HEK293 (cell line): Measurements from ENCODE around the gene PPFIBP1.
A peak's percentile ranks its signal among the peaks of the same experiment; 100 is the strongest.

ENCODE experiments used
- CTCF ChIA-PET: fragments of 350-600 bp; formaldehyde crosslinking; extraction: SDS; loops from one replicate; lab custom pipeline; 2021; ENCODE audit warnings: antibody characterized with exemption; lab: Yijun Ruan, JAX
- POLR2A ChIA-PET: fragments of 300-600 bp; formaldehyde crosslinking; extraction: SDS; loops from one replicate; lab custom pipeline; 2020; ENCODE audit warnings: antibody characterized with exemption, inconsistent platforms; lab: Yijun Ruan, JAX
- H3K27ac ChIP-seq: fragments of 200-500 bp; sonication (Bioruptor generic); 2 replicates; pipeline ENCODE4 v1.5.1; 2014; ENCODE audit warnings: low read depth, low read length, control low read depth, inconsistent platforms; ENCODE audit errors: extremely low read depth
- H3K36me3 ChIP-seq, 2 experiments: fragments of 200-500 bp in 1 of 2; sonication (Bioruptor generic) in 1 of 2; 1 replicate in 1 of 2; 2 replicates in 1 of 2; pipeline ENCODE4 v1.5.1; 2014 to 2017; ENCODE audit warnings: inconsistent platforms in 2 of 2, low read length in 2 of 2; ENCODE audit not compliant: control insufficient read depth in 2 of 2, insufficient read depth in 1 of 2
- H3K4me1 ChIP-seq: fragments of 200-500 bp; sonication (Bioruptor generic); 2 replicates; pipeline ENCODE4 v1.5.1; 2014; ENCODE audit warnings: mild to moderate bottlenecking, low read length, inconsistent platforms; ENCODE audit not compliant: control insufficient read depth, insufficient read depth
- H3K4me3 ChIP-seq: 2 replicates; pipeline ENCODE4 v1.5.1; 2011; ENCODE audit warnings: low read depth, mild to moderate bottlenecking, control low read depth, low read length, moderate library complexity
- H3K9me3 ChIP-seq: fragments of 200-500 bp; sonication (Bioruptor generic); 2 replicates; pipeline ENCODE4 v1.5.1; 2014; ENCODE audit warnings: low read depth, low read length, inconsistent platforms; ENCODE audit not compliant: control insufficient read depth, insufficient read depth
- GFI1B ChIP-seq: fragments of 450-650 bp; formaldehyde crosslinking; IDR thresholded peaks from 2 replicates; pipeline ENCODE4 v1.5.1; 2016; ENCODE audit warnings: missing biosample characterization, missing genetic modification characterization
- GLIS2 ChIP-seq: fragments of 450-650 bp; formaldehyde crosslinking; IDR thresholded peaks from 2 replicates; pipeline ENCODE4 v1.5.1; 2016; ENCODE audit warnings: missing biosample characterization, missing genetic modification characterization
- OSR2 ChIP-seq: fragments of 450-650 bp; formaldehyde crosslinking; IDR thresholded peaks from 2 replicates; pipeline ENCODE4 v1.5.1; 2016; ENCODE audit warnings: missing biosample characterization, missing genetic modification characterization
- PRDM1 ChIP-seq: fragments of 450-650 bp; formaldehyde crosslinking; IDR thresholded peaks from 2 replicates; pipeline ENCODE4; 2016; ENCODE audit warnings: missing biosample characterization, missing genetic modification characterization
- ZNF23 ChIP-seq: fragments of 450-650 bp; formaldehyde crosslinking; IDR thresholded peaks from 2 replicates; pipeline ENCODE4 v1.5.1; 2016; ENCODE audit warnings: missing biosample characterization, missing genetic modification characterization, borderline replicate concordance
- ZNF302 ChIP-seq: fragments of 450-650 bp; formaldehyde crosslinking; IDR thresholded peaks from 2 replicates; pipeline ENCODE4 v1.5.1; 2016; ENCODE audit warnings: missing biosample characterization, missing genetic modification characterization, low read depth
- ZNF416 ChIP-seq: fragments of 450-650 bp; formaldehyde crosslinking; IDR thresholded peaks from 2 replicates; pipeline ENCODE4 v1.5.1; 2016; ENCODE audit warnings: missing biosample characterization, missing genetic modification characterization
- ZNF426 ChIP-seq: fragments of 450-650 bp; formaldehyde crosslinking; IDR thresholded peaks from 2 replicates; pipeline ENCODE4 v1.5.1; 2017; ENCODE audit warnings: missing biosample characterization, missing genetic modification characterization, mild to moderate bottlenecking, inconsistent platforms, moderate library complexity
- ZNF677 ChIP-seq: fragments of 450-650 bp; IDR thresholded peaks from 2 replicates; pipeline ENCODE4 v1.5.0; 2018; ENCODE audit warnings: missing biosample characterization, mild to moderate bottlenecking, missing genetic modification characterization, moderate library complexity
- TF ChIP-seq, protein P1 (sequence below): fragments of 450-650 bp; formaldehyde crosslinking; IDR thresholded peaks from 2 replicates; pipeline ENCODE4 v1.5.1; 2016; ENCODE audit warnings: missing biosample characterization, missing genetic modification characterization
- TF ChIP-seq, protein P2 (sequence below): fragments of 450-650 bp; formaldehyde crosslinking; IDR thresholded peaks from 2 replicates; pipeline ENCODE4 v1.5.1; 2017; ENCODE audit warnings: missing biosample characterization, missing genetic modification characterization
- TF ChIP-seq, protein P3 (sequence below): fragments of 450-650 bp; formaldehyde crosslinking; IDR thresholded peaks from 2 replicates; pipeline ENCODE4 v1.5.1; 2016; ENCODE audit warnings: missing biosample characterization, missing genetic modification characterization

The PPFIBP1 gene

DNA sequence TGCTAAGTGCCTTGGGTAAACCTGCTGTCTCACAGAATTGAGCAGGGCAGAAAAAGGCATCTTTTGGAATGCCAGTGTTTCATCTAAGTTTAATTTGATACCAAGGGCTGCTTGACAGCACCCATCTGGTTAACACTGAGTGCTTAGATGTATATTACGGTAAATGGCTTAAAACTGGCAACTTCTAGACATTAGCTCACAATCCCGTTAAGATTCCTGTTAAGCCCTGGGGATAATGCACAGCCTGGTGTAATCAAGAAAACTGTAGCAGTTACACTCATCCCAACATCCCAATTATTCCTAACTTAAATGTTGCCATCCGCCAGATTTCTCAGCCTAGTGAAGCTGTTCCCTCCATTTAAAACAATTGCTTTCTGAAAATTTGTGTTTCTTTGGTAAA, 29.9 kb downstream of the PPFIBP1 start:
- H3K9me3 ChIP-seq: no peaks in the 10 kb centered on the region
- TF ChIP-seq ZNF677 (no peak), OSR2 (tag by site-specific recombination) (no peak)
- TF ChIP-seq, protein P1, sequence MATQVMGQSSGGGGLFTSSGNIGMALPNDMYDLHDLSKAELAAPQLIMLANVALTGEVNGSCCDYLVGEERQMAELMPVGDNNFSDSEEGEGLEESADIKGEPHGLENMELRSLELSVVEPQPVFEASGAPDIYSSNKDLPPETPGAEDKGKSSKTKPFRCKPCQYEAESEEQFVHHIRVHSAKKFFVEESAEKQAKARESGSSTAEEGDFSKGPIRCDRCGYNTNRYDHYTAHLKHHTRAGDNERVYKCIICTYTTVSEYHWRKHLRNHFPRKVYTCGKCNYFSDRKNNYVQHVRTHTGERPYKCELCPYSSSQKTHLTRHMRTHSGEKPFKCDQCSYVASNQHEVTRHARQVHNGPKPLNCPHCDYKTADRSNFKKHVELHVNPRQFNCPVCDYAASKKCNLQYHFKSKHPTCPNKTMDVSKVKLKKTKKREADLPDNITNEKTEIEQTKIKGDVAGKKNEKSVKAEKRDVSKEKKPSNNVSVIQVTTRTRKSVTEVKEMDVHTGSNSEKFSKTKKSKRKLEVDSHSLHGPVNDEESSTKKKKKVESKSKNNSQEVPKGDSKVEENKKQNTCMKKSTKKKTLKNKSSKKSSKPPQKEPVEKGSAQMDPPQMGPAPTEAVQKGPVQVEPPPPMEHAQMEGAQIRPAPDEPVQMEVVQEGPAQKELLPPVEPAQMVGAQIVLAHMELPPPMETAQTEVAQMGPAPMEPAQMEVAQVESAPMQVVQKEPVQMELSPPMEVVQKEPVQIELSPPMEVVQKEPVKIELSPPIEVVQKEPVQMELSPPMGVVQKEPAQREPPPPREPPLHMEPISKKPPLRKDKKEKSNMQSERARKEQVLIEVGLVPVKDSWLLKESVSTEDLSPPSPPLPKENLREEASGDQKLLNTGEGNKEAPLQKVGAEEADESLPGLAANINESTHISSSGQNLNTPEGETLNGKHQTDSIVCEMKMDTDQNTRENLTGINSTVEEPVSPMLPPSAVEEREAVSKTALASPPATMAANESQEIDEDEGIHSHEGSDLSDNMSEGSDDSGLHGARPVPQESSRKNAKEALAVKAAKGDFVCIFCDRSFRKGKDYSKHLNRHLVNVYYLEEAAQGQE: no peak
- TF ChIP-seq, protein P2, sequence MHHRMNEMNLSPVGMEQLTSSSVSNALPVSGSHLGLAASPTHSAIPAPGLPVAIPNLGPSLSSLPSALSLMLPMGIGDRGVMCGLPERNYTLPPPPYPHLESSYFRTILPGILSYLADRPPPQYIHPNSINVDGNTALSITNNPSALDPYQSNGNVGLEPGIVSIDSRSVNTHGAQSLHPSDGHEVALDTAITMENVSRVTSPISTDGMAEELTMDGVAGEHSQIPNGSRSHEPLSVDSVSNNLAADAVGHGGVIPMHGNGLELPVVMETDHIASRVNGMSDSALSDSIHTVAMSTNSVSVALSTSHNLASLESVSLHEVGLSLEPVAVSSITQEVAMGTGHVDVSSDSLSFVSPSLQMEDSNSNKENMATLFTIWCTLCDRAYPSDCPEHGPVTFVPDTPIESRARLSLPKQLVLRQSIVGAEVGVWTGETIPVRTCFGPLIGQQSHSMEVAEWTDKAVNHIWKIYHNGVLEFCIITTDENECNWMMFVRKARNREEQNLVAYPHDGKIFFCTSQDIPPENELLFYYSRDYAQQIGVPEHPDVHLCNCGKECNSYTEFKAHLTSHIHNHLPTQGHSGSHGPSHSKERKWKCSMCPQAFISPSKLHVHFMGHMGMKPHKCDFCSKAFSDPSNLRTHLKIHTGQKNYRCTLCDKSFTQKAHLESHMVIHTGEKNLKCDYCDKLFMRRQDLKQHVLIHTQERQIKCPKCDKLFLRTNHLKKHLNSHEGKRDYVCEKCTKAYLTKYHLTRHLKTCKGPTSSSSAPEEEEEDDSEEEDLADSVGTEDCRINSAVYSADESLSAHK (tag by site-specific recombination): no peak
- TF ChIP-seq, protein P3, sequence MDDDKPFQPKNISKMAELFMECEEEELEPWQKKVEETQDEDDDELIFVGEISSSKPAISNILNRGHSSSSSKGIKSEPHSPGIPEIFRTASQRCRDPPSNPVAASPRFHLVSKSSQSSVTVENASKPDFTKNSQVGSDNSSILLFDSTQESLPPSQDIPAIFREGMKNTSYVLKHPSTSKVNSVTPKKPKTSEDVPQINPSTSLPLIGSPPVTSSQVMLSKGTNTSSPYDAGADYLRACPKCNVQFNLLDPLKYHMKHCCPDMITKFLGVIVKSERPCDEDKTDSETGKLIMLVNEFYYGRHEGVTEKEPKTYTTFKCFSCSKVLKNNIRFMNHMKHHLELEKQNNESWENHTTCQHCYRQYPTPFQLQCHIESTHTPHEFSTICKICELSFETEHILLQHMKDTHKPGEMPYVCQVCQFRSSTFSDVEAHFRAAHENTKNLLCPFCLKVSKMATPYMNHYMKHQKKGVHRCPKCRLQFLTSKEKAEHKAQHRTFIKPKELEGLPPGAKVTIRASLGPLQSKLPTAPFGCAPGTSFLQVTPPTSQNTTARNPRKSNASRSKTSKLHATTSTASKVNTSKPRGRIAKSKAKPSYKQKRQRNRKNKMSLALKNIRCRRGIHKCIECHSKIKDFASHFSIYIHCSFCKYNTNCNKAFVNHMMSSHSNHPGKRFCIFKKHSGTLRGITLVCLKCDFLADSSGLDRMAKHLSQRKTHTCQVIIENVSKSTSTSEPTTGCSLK (tag by site-specific recombination): no peak
- peaks cover 25% of the 10 kb centered on the region for H3K4me1 ChIP-seq
- CTCF ChIA-PET: interaction anchor here (1.2 kb wide), 1 partner anchor 151 kb away, joined by 3 read pairs; no protein-coding TSS in a partner anchor
- POLR2A ChIA-PET: no interaction called here
- H3K27ac ChIP-seq: no peak overlapping the region
- no peaks in the 10 kb centered on the region for H3K36me3 ChIP-seq
- no peak overlapping the region for H3K4me3 ChIP-seq

DNA sequence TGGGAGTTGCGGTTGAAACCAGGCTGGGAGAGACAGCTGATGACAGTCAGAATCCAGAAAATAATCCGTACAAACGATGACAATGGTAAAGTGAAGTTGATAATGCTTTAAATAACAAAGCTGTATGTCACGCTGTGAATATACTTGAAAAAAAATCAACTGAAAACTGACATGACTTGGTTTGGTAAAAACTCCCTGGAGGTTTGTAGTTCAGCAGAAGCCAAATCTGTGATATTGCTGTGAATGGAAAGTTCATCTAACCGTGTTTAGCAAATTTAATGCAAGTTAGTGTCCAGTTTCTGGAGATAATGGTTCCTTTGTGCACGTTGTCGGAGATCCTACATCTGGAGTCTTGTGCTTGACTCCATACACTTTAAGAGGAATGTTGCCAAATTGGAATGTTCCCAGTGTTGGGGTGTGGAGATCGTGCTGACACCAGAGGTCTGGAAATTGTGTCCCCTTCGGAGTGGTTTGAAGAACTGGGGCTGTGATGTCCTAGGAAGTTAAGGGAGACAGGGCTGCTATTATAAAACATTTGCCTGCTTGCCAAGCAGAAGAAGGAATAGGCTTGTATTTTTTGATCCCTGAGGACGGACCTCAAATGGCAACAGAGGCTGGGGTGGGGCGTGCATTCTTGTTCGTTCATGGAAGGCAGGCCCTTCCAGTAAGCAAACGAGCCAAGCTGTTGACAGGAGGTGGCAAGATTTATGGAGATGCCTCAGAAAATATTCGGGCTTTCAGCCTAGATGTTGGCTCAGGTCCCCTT, 30.6 kb downstream of the PPFIBP1 start:
- H3K27ac ChIP-seq: no peak overlapping the region
- H3K4me1 ChIP-seq: peaks cover 19% of the 10 kb centered on the region
- ChIA-PET CTCF (interaction anchor here (1.2 to 1.8 kb wide), 2 partner anchors 8 to 150 kb away, joined by 3 to 6 read pairs; no protein-coding TSS in a partner anchor), POLR2A (interaction anchor here (1.5 kb wide), 1 partner anchor 31 kb away, joined by 4 read pairs; the partner anchor contains the start of gene PPFIBP1)
- no peak overlapping the region for H3K4me3 ChIP-seq
- TF ChIP-seq ZNF302: no peak
- H3K9me3 ChIP-seq: no peaks in the 10 kb centered on the region
- no peaks in the 10 kb centered on the region for H3K36me3 ChIP-seq

DNA sequence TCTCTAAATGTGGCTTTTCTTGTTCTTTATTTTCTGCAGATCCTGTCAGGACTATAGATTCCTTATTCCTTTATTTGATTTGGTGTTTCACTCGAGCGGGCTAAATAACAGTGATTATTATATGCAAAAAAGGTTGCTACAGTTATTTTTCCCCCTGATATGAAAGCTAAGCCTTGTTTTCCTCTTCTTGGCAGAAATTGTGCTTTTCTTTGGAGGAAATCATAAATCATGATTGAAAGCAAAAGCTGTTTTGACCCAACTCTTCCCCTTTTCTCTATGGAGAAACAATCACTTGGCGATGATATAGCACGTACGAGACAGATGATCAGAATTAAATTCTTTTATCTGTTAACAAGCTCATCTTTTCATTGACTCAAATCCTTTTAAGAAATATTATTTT, 31.4 kb downstream of the PPFIBP1 start:
- Histone ChIP-seq H3K9me3 (no peaks in the 10 kb centered on the region), H3K36me3 (no peaks in the 10 kb centered on the region), H3K4me1 (peaks cover 14% of the 10 kb centered on the region), H3K4me3 (no peak overlapping the region), H3K27ac (no peak overlapping the region)
- POLR2A ChIA-PET: interaction anchor here (1.5 kb wide), 1 partner anchor 31 kb away, joined by 4 read pairs; the partner anchor contains the start of gene PPFIBP1
- CTCF ChIA-PET: interaction anchor here (0.7 to 1.8 kb wide), 4 partner anchors 9 to 100 kb away, joined by 3 to 6 read pairs (median 4); no protein-coding TSS in a partner anchor
- TF ChIP-seq GLIS2 (tag by site-specific recombination): no peak
- no peak for TF ChIP-seq ZNF23 (tag by site-specific recombination)
- TF ChIP-seq PRDM1: 0 out of 2 replicates have a peak, but pooled peaks have one; percentile 29
- TF ChIP-seq GFI1B (tag by site-specific recombination): no peak
- no peak for TF ChIP-seq ZNF416 (tag by site-specific recombination)
- TF ChIP-seq ZNF426: no peak
